Astrocyte (in vitro differentiated cells and primary cell): ENCODE data around the gene COL5A1. TPM values are rescaled to one million over a fixed set of nuclear protein-coding genes. Genes with fewer than 3 reads are reported as not detected.

Experiments
- DNase-seq: peaks from one replicate; pipeline ENCODE4 v3.0.0-alpha.2; 2010; ENCODE audit warnings: low read depth
- FAIRE-seq: peaks from 2 replicates; lab custom pipeline; 2011; peaks lifted over from hg19 to GRCh38; lab: Jason Lieb, UNC
- H2AFZ ChIP-seq: 2 replicates; pipeline ENCODE4 v1.6.0; 2012; ENCODE audit warnings: low read depth, low read length, inconsistent platforms
- H3K27ac ChIP-seq: 2 replicates; pipeline ENCODE4 v1.5.1; 2011; ENCODE audit warnings: low read depth, low read length, inconsistent platforms
- H3K27me3 ChIP-seq: 2 replicates; pipeline ENCODE4 v1.6.0; 2011; ENCODE audit warnings: low read length, inconsistent platforms; ENCODE audit not compliant: insufficient read depth
- H3K36me3 ChIP-seq: 2 replicates; pipeline ENCODE4 v1.5.1; 2011; ENCODE audit warnings: low read length, inconsistent platforms; ENCODE audit not compliant: insufficient read depth
- H3K4me1 ChIP-seq: 2 replicates; pipeline ENCODE4 v1.5.1; 2011; ENCODE audit warnings: low read length, inconsistent platforms; ENCODE audit not compliant: insufficient read depth
- H3K4me2 ChIP-seq: 2 replicates; pipeline ENCODE4 v1.6.0; 2012; ENCODE audit warnings: low read length, inconsistent platforms
- H3K4me3 ChIP-seq: 2 replicates; pipeline ENCODE4 v1.5.1; 2011; ENCODE audit warnings: low read depth, mild to moderate bottlenecking, low read length, inconsistent platforms; ENCODE audit not compliant: insufficient read depth
- H3K79me2 ChIP-seq: 2 replicates; pipeline ENCODE4 v1.6.0; 2012; ENCODE audit warnings: mild to moderate bottlenecking, low read length, inconsistent platforms; ENCODE audit not compliant: insufficient read depth
- H3K9ac ChIP-seq: 2 replicates; pipeline ENCODE4 v1.6.0; 2012; ENCODE audit warnings: mild to moderate bottlenecking, low read length, inconsistent platforms
- H3K9me3 ChIP-seq: 2 replicates; pipeline ENCODE4 v1.5.1; 2012; ENCODE audit warnings: low read depth, mild to moderate bottlenecking, low read length, inconsistent platforms; ENCODE audit not compliant: insufficient read depth
- H4K20me1 ChIP-seq: 2 replicates; pipeline ENCODE4 v1.6.0; 2012; ENCODE audit warnings: low read length, inconsistent platforms; ENCODE audit not compliant: insufficient read depth
- H3K27ac Mint-ChIP-seq: one replicate; pipeline ENCODE4 v1.8.0; 2021; ENCODE audit warnings: mild to moderate bottlenecking, mixed read lengths; ENCODE audit not compliant: unreplicated experiment
- H3K27me3 Mint-ChIP-seq: one replicate; pipeline ENCODE4 v1.8.0; 2021; ENCODE audit warnings: low read depth, mixed read lengths; ENCODE audit not compliant: unreplicated experiment
- H3K36me3 Mint-ChIP-seq: one replicate; pipeline ENCODE4 v1.8.0; 2021; ENCODE audit warnings: low read depth, mixed read lengths; ENCODE audit not compliant: unreplicated experiment
- H3K4me1 Mint-ChIP-seq: one replicate; pipeline ENCODE4 v1.8.0; 2021; ENCODE audit warnings: low read depth, mixed read lengths; ENCODE audit not compliant: unreplicated experiment
- H3K4me3 Mint-ChIP-seq: one replicate; pipeline ENCODE4 v1.8.0; 2021; ENCODE audit warnings: mild to moderate bottlenecking, moderate library complexity, mixed read lengths; ENCODE audit not compliant: unreplicated experiment
- H3K9me3 Mint-ChIP-seq: one replicate; pipeline ENCODE4 v1.8.0; 2021; ENCODE audit warnings: mild to moderate bottlenecking, mixed read lengths; ENCODE audit not compliant: unreplicated experiment
- EZH2 ChIP-seq: IDR thresholded peaks from 2 replicates; pipeline ENCODE4 v1.6.1; 2012; ENCODE audit warnings: mild to moderate bottlenecking, low read length, inconsistent platforms; ENCODE audit not compliant: insufficient read depth
- total RNA-seq: library from RNA; stranded (reverse); gene quantifications from 2 replicates; pipeline ENCODE4 v1.2.1, GENCODE V29; 2021
- TF ChIP-seq, protein P1 (sequence below): IDR thresholded peaks from 2 replicates; pipeline ENCODE4 v1.5.1; 2011; ENCODE audit warnings: low read depth, mild to moderate bottlenecking, inconsistent platforms, low read length, moderate library complexity; ENCODE audit not compliant: insufficient read depth

COL5A1 gene
- total RNA-seq, 1 donor from 2014 or later: 1,055 TPM

DNA sequence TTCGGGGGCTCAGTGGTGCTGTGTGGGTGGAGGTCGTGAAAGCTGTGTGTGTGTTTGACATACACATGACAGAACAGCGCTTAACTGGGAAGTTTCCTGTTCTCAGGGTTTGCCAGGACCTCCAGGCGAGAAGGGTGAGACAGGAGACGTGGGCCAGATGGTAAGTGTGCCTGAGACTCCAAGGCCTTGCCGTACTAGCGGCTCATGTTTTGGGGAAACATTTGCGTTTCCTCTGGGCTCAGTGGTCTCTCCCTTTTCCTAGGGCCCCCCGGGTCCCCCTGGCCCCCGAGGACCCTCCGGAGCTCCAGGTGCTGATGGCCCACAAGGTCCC lies 170.7 kb downstream of the COL5A1 start:
- Histone ChIP-seq H3K36me3 (peaks cover 69% of the 10 kb centered on the region), H3K27ac (peak overlapping the region; percentile 95), H3K4me3 (no peak overlapping the region), H3K4me1 (peaks cover 60% of the 10 kb centered on the region), H4K20me1 (peaks cover 77% of the 10 kb centered on the region), H3K9me3 (no peaks in the 10 kb centered on the region), H3K79me2 (peaks cover 22% of the 10 kb centered on the region), H3K4me2 (peak overlapping the region; percentile 62), H2AFZ (no peak overlapping the region), H3K9ac (peak overlapping the region; percentile 82), H3K27me3 (no peaks in the 10 kb centered on the region)
- Mint-ChIP-seq H3K4me1 (peaks cover 66% of the 10 kb centered on the region), H3K27me3 (no peaks in the 10 kb centered on the region), H3K9me3 (no peaks in the 10 kb centered on the region), H3K4me3 (peak overlapping the region; percentile 75), H3K27ac (peak overlapping the region; percentile 98), H3K36me3 (peaks cover 46% of the 10 kb centered on the region)
- DNase-seq (no peak), FAIRE-seq (no peak)
- TF ChIP-seq, protein P1, sequence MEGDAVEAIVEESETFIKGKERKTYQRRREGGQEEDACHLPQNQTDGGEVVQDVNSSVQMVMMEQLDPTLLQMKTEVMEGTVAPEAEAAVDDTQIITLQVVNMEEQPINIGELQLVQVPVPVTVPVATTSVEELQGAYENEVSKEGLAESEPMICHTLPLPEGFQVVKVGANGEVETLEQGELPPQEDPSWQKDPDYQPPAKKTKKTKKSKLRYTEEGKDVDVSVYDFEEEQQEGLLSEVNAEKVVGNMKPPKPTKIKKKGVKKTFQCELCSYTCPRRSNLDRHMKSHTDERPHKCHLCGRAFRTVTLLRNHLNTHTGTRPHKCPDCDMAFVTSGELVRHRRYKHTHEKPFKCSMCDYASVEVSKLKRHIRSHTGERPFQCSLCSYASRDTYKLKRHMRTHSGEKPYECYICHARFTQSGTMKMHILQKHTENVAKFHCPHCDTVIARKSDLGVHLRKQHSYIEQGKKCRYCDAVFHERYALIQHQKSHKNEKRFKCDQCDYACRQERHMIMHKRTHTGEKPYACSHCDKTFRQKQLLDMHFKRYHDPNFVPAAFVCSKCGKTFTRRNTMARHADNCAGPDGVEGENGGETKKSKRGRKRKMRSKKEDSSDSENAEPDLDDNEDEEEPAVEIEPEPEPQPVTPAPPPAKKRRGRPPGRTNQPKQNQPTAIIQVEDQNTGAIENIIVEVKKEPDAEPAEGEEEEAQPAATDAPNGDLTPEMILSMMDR: no peak
- TF ChIP-seq EZH2: no peak

DNA sequence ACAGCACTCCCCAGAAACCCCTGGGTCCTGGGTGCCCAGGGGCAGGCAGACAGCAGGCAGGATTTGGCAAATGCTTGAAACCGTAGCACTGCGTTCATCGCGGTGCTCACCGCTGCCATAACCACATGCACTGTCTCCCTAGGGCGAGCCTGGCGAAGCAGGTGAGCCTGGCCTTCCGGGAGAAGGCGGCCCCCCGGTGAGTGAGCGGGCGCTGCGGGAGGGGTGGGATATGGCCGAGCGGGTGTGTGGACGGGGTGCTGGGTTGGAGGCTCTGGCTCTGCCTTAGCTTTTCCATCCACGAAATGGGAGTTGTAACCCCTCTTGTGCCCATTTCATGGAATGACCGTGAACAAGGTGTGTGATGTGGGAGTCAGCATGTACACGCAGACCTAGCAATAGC lies 172.2 kb downstream of the COL5A1 start:
- peaks cover 51% of the 10 kb centered on the region for H3K4me1 Mint-ChIP-seq
- Histone ChIP-seq H4K20me1 (peaks cover 70% of the 10 kb centered on the region), H3K4me2 (no peak overlapping the region), H3K9me3 (no peaks in the 10 kb centered on the region), H3K4me1 (peaks cover 45% of the 10 kb centered on the region), H3K79me2 (peaks cover 23% of the 10 kb centered on the region), H3K36me3 (peaks cover 64% of the 10 kb centered on the region), H3K27me3 (no peaks in the 10 kb centered on the region), H3K4me3 (no peak overlapping the region), H3K9ac (no peak overlapping the region), H2AFZ (no peak overlapping the region), H3K27ac (peak overlapping the region; percentile 67)
- no peak overlapping the region for H3K4me3 Mint-ChIP-seq
- no peak for FAIRE-seq
- no peaks in the 10 kb centered on the region for H3K9me3 Mint-ChIP-seq
- H3K36me3 Mint-ChIP-seq: peaks cover 36% of the 10 kb centered on the region
- TF ChIP-seq, protein P1: no peak
- TF ChIP-seq EZH2: no peak
- no peaks in the 10 kb centered on the region for H3K27me3 Mint-ChIP-seq
- DNase-seq: no peak
- H3K27ac Mint-ChIP-seq: peak overlapping the region; percentile 98

DNA sequence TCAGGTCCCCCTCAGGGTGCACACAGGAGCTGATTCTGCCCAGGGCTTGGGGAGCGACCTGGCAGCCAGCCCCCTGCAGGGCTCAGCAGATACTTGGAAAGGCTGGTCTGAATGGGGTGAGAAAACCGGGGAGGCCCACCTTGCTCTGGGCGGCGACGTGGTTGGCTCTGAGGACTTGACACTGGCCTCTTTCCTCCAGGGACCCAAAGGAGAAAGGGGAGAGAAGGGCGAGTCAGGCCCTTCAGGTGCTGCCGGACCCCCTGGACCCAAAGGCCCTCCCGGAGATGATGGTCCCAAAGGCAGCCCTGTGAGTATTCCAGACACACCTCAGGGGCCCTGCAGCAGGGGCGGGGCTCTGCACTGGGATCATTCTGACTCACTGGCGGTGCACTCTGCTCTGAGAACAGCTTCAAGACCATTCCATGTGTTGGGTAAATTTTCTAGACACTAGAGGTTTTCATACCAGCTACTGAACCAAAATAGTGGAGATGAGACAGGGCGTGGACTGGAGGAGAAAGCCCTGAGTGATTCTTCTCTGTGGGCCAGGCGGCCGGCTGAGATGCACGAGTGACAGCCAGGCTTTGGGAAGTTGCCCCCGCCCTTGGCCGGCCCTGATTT lies 173.1 kb downstream of the COL5A1 start:
- H3K79me2 ChIP-seq: peaks cover 28% of the 10 kb centered on the region

More for the DNA sequence above, 173.1 kb downstream of the COL5A1 start:
- Histone ChIP-seq H3K36me3 (peaks cover 68% of the 10 kb centered on the region), H2AFZ (no peak overlapping the region), H3K27ac (peak overlapping the region; percentile 67), H3K4me3 (no peak overlapping the region), H3K27me3 (no peaks in the 10 kb centered on the region), H3K9ac (peak overlapping the region; percentile 40), H3K4me2 (no peak overlapping the region), H3K9me3 (no peaks in the 10 kb centered on the region), H3K4me1 (peaks cover 42% of the 10 kb centered on the region), H4K20me1 (peaks cover 70% of the 10 kb centered on the region)
- Mint-ChIP-seq H3K9me3 (no peaks in the 10 kb centered on the region), H3K36me3 (peaks cover 33% of the 10 kb centered on the region), H3K27ac (peak overlapping the region; percentile 78), H3K4me3 (peak overlapping the region; percentile 62), H3K27me3 (no peaks in the 10 kb centered on the region), H3K4me1 (peaks cover 51% of the 10 kb centered on the region)
- peak; percentile 53 for DNase-seq
- no peak for TF ChIP-seq EZH2
- TF ChIP-seq, protein P1: no peak
- no peak for FAIRE-seq
